Smooth muscle cell (in vitro differentiated cells): Measurements from ENCODE around the gene MAN2A2. TPM values are rescaled to one million over a fixed set of nuclear protein-coding genes. Genes with fewer than 3 reads are reported as not detected.
"Not testable (repeated sequence)": the region's sequence is repeated elsewhere in the genome, so short reads cannot be mapped to it uniquely, and the experiment has no call there.

ENCODE experiments used
- DNase-seq: peaks from one replicate; lab custom pipeline; 2025; ENCODE audit not compliant: unreplicated experiment; lab: John Stamatoyannopoulos, UW
- H2AFZ ChIP-seq: fragments of 200-600 bp; sonication (generic); 2 replicates; pipeline ENCODE4 v1.6.0; 2016; ENCODE audit warnings: antibody characterized with exemption, low read depth, mild to moderate bottlenecking
- H3F3A ChIP-seq: fragments of 200-600 bp; sonication (generic); 2 replicates; pipeline ENCODE4 v1.6.0; 2017; ENCODE audit warnings: antibody characterized with exemption, low read depth
- H3K27ac ChIP-seq: fragments of 200-600 bp; sonication (generic); 2 replicates; pipeline ENCODE4 v1.5.1; 2016; ENCODE audit warnings: low read depth, mild to moderate bottlenecking
- H3K27me3 ChIP-seq: fragments of 200-600 bp; sonication (generic); 2 replicates; pipeline ENCODE4 v1.6.1; 2016; ENCODE audit warnings: low read depth, mild to moderate bottlenecking
- H3K36me3 ChIP-seq: fragments of 200-600 bp; sonication (generic); 2 replicates; pipeline ENCODE4 v1.5.1; 2016; ENCODE audit warnings: low read depth
- H3K4me1 ChIP-seq: fragments of 200-600 bp; sonication (generic); 2 replicates; pipeline ENCODE4 v1.5.1; 2016; ENCODE audit warnings: low read depth
- H3K4me2 ChIP-seq: fragments of 200-600 bp; sonication (generic); 2 replicates; pipeline ENCODE4 v1.6.0; 2016; ENCODE audit warnings: mild to moderate bottlenecking
- H3K4me3 ChIP-seq: fragments of 200-600 bp; sonication (generic); 2 replicates; pipeline ENCODE4 v1.5.1; 2016; ENCODE audit warnings: mild to moderate bottlenecking
- H3K79me2 ChIP-seq: fragments of 200-600 bp; sonication (generic); 2 replicates; pipeline ENCODE4 v1.6.0; 2016; ENCODE audit warnings: low read depth, mild to moderate bottlenecking
- H3K9ac ChIP-seq: fragments of 200-600 bp; sonication (generic); 2 replicates; pipeline ENCODE4 v1.6.0; 2016; ENCODE audit warnings: low read depth
- H3K9me3 ChIP-seq: fragments of 200-600 bp; sonication (generic); replicated peaks from 2 replicates; pipeline ENCODE4 v1.5.1; 2016; ENCODE audit warnings: low read depth
- H4K20me1 ChIP-seq: fragments of 200-600 bp; sonication (generic); 2 replicates; pipeline ENCODE4 v1.6.0; 2016; ENCODE audit warnings: low read depth
- WGBS: methylation state at CpG from one replicate; pipeline ENCODE4 v1.1.7; 2016; ENCODE audit warnings: low lambda C conversion rate; 5-methylcytosine and 5-hydroxymethylcytosine counted together
- polyA plus RNA-seq: library from polyadenylated mRNA; unstranded; fragments of >200 nt; fragmentation: Nextera tagmentation; extraction: Ambion mirVana; gene quantifications from 2 replicates; pipeline ENCODE4 v1.2.1, GENCODE V29; 2016
- total RNA-seq: library from RNA; depleted of rRNA; stranded (reverse); fragments of >200 nt; gene quantifications from 2 replicates; pipeline ENCODE4 v1.2.3, GENCODE V29; 2014
- TF ChIP-seq, protein P1 (sequence below): fragments of 200-600 bp; sonication (generic); IDR thresholded peaks from 2 replicates; pipeline ENCODE4 v1.5.1; 2017; ENCODE audit warnings: borderline replicate concordance, mild to moderate bottlenecking, antibody characterized with exemption; ENCODE audit not compliant: insufficient read depth, poor library complexity, severe bottlenecking

MAN2A2 gene
- total and polyA plus RNA-seq, 2 experiments from 2014 or later = 9.7 to 11.0 TPM

DNA sequence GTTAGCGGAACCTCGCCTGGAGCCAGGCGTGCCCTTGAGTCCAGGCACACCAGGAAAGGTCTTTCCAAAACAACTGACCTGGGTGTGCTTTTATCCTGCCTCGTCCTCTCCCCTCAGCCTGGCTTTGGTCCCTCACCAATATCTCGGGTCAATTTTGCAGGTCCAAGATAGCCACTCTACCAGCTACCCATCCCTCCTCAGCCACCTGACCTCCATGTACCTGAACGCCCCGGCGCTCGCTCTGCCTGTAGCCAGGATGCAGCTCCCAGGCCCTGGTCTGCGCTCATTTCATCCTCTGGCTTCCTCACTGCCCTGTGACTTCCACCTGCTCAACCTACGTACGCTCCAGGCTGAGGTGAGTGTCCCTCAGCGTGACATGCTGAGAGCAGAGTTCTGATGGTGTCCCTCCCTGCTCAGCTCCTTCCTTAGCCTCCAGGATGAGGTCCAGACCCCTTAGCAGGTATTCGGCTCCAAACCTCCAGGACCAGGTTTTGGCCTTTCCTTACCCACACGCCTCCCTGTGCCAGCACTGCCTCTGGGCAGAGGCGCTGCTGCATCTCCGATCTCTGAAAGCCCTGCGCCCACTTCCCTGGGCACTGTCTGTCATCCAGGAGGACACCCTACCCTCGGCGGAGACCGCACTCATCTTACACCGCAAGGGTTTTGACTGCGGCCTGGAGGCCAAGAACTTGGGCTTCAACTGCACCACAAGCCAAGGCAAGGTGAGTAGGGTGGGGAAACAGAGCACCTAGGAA is 15.1 kb downstream of the MAN2A2 start:
- H3F3A ChIP-seq = no peaks in the 10 kb centered on the region
- no peaks in the 10 kb centered on the region for H3K79me2 ChIP-seq
- WGBS = 93% methylated on average over 23 of the region's 23 CpGs
- no peaks in the 10 kb centered on the region for H4K20me1 ChIP-seq
- H3K27me3 ChIP-seq = no peaks in the 10 kb centered on the region
- H3K4me2 ChIP-seq = no peak overlapping the region
- H3K27ac ChIP-seq = no peak overlapping the region
- no peaks in the 10 kb centered on the region for H3K4me1 ChIP-seq
- H3K36me3 ChIP-seq = no peaks in the 10 kb centered on the region
- no peak for DNase-seq
- no peak overlapping the region for H2AFZ ChIP-seq
- TF ChIP-seq, protein P1, sequence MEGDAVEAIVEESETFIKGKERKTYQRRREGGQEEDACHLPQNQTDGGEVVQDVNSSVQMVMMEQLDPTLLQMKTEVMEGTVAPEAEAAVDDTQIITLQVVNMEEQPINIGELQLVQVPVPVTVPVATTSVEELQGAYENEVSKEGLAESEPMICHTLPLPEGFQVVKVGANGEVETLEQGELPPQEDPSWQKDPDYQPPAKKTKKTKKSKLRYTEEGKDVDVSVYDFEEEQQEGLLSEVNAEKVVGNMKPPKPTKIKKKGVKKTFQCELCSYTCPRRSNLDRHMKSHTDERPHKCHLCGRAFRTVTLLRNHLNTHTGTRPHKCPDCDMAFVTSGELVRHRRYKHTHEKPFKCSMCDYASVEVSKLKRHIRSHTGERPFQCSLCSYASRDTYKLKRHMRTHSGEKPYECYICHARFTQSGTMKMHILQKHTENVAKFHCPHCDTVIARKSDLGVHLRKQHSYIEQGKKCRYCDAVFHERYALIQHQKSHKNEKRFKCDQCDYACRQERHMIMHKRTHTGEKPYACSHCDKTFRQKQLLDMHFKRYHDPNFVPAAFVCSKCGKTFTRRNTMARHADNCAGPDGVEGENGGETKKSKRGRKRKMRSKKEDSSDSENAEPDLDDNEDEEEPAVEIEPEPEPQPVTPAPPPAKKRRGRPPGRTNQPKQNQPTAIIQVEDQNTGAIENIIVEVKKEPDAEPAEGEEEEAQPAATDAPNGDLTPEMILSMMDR = no peak
- H3K4me3 ChIP-seq = no peak overlapping the region
- no peak overlapping the region for H3K9ac ChIP-seq
- H3K9me3 ChIP-seq = no peaks in the 10 kb centered on the region

- no peaks in the 10 kb centered on the region for H3K79me2 ChIP-seq
- no peak overlapping the region for H3K4me2 ChIP-seq
- H3K9me3 ChIP-seq = no peaks in the 10 kb centered on the region
- no peaks in the 10 kb centered on the region for H3K27me3 ChIP-seq
- WGBS = 93% methylated on average over 6 of the region's 6 CpGs
- no peak overlapping the region for H3K9ac ChIP-seq
- H3K27ac ChIP-seq = no peak overlapping the region
- H3F3A ChIP-seq = no peaks in the 10 kb centered on the region
- H3K4me1 ChIP-seq = no peaks in the 10 kb centered on the region
- no peak overlapping the region for H2AFZ ChIP-seq
- TF ChIP-seq, protein P1 = no peak
- H3K36me3 ChIP-seq = no peaks in the 10 kb centered on the region
- DNase-seq = no peak
- no peak overlapping the region for H3K4me3 ChIP-seq
- no peaks in the 10 kb centered on the region for H4K20me1 ChIP-seq
Measured at GRCh38 chr15:90918835-90919234, 15.7 kb downstream of the MAN2A2 start.

GRCh38 chr15:90921887-90922286 is 18.8 kb downstream of the MAN2A2 start:
- WGBS = 93% methylated on average over 4 of the region's 4 CpGs
- Histone ChIP-seq H3K4me3 (no peak overlapping the region), H3K4me1 (no peaks in the 10 kb centered on the region), H3K9me3 (no peaks in the 10 kb centered on the region), H3K4me2 (no peak overlapping the region), H3K79me2 (no peaks in the 10 kb centered on the region), H3K27me3 (no peaks in the 10 kb centered on the region), H3K36me3 (no peaks in the 10 kb centered on the region), H3K9ac (no peak overlapping the region), H4K20me1 (no peaks in the 10 kb centered on the region), H3K27ac (no peak overlapping the region), H2AFZ (no peak overlapping the region), H3F3A (no peaks in the 10 kb centered on the region)
- no peak for DNase-seq
- TF ChIP-seq, protein P1 = no peak

- not testable (repeated sequence) for H3K9me3 ChIP-seq, H3K4me1 ChIP-seq, H3K9ac ChIP-seq, H2AFZ ChIP-seq, H4K20me1 ChIP-seq, H3K79me2 ChIP-seq, H3F3A ChIP-seq, H3K4me2 ChIP-seq, H3K36me3 ChIP-seq, H3K27me3 ChIP-seq, H3K4me3 ChIP-seq, H3K27ac ChIP-seq, DNase-seq
- WGBS = 95% methylated on average over 7 of the region's 7 CpGs
Measured at GRCh38 chr15:90922712-90923322, 19.7 kb downstream of the MAN2A2 start.
